HG02759 (cell line): Measurements from ENCODE around the gene ITGA5.
"Not testable (repeated sequence)": the region's sequence is repeated elsewhere in the genome, so short reads cannot be mapped to it uniquely, and the experiment has no call there.

Experiments
- ATAC-seq: cut with Tn5 transposase; IDR thresholded peaks from one replicate; pipeline ENCODE4 v1.9.1; 2021; ENCODE audit warnings: mild to moderate bottlenecking, moderate library complexity; ENCODE audit not compliant: unreplicated experiment

The ITGA5 gene

DNA sequence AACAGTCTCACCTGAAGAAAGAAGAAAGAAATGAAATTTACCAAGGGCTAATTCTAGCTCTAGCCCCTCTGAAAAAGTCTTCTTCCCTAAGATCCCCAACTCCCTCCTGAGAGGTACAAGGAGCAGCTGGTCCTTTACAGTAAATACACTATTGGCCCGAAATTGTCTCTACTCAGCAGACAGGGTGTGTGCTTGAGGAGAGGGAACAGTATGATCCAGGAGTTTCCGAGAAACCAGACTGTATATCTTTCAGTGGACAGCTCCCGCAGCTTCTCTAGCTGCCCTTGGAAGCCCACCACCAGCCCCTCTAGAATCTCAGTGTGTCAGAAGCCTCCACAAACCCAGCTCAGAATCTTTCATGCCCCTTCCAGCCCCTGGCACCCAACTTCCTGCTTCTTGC lies 62.8 kb downstream of the ITGA5 start:
- ATAC-seq: no peak

DNA sequence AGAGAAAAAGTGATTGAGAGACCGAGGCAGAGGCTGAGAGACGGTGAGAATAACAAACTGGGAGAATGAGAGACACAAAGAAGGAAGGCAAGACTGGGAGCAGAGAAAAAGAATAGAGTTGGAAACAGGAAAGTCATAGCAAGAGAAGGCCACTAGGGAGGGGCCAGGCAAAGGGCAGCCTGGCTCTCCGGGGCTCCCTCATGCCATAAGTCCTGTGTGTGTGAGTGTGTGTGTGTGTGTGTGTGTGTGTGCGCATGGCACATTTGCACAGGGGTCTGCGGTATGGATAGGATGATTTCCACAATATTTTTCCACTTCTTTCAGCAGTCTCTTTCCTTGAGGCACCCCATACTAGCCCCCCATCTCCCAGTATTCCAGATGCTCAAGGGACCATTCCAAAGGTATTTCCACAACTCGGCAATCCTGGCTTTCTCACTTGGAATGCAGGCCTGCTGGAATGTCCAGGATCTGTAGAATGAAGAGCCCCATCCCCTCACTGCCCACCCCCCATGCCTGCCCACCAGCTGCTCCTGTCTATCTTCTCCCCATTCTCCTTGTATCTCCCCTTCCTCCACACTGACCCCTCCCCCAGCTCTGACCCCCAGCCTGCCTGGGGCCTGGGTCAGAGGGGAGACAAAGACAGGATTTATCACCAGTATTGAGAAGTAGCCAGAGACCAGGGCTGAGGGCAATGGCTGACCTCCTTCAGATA lies 63.8 kb downstream of the ITGA5 start:
- no peak for ATAC-seq

DNA sequence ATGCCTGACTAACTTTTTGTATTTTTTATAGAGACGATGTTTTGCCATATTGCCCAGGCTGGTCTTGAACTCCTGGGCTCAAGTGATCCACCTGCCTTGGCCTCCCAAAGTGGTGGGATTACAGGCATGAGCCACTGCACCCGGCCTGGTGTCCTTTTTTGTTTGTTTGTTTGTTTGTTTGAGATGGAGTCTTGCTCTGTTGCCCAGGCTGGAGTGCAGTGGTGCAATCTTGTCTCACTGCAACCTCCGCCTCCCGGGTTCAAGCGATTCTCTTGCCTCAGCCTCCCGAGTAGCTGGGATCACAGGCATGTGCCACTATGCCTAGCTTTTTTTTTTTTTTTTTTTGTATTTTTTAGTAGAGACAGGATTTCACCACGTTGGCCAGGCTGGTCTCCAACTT lies 64.8 kb downstream of the ITGA5 start:
- not testable (repeated sequence) for ATAC-seq

DNA sequence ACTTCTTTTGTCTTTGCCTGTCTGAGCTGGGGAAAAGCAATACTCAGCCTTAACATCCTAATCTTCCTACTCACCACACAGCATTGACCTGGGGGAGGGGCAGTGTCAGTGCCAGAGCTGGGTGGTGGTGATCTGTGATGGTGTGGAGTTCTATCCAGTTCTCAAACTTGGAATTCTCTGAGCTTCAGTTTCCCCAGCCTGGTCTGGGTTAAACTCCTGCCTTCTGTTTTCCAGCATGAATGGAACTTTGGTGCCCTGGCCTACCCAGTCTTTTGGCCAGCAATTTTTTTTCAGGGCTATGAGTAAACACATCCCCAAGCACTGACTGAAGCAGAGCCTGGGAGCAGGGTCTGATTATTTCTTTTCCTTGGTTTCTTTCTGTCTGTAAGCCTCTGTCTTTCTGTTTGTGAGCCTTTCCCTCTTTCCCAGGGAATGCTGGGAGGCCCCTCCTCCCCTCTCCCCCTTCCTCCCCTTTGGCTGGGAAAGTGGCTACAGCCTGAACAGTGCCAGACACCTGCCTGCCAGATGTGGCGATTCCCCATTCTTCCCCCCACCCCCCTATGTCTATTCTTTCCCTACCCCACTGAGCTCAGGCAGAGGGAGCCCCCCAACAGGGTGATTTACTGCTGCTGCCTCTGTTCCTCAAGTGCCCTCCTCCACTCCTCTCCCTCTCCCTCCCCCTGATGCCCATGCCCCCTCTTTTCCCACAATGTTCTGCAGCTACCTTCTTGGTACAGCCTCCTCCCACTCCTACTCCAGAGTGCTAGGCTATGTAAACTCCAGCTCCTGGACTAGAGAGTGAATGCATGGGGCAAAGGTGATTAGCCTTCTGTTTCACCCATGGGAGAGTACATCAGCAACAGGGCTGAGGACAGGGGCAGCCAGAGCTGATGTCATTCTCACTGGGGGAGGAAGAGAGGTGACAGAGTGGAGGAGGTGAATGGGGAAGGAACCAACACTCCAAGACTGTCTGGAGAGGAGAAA lies 65.9 kb downstream of the ITGA5 start:
- ATAC-seq: no peak

DNA sequence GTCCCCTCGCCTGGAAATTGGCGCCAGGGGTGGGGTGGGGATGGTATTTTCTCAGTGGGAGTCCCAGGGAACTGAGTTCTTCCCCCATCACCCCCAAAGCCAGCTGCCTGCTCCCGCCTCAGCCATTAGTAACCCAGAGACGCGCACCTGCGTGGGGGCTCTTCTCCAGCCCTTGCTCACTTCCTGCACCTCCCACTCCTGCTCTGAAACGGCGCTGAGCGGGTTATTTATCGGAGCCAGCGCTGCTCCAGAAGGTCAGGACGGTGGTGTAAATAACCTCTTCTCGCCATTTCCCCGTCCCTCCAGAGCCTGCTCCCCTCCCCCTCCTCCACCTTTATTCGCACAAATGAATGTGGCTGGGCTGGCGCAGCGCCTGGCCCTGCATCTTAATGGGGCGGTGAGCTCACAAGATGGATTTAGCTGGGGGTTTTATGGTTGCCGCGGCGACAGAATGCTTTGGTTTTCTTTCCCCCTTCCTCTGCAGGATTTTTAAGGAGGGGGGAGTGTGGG lies 67.0 kb downstream of the ITGA5 start:
- ATAC-seq: no peak

DNA sequence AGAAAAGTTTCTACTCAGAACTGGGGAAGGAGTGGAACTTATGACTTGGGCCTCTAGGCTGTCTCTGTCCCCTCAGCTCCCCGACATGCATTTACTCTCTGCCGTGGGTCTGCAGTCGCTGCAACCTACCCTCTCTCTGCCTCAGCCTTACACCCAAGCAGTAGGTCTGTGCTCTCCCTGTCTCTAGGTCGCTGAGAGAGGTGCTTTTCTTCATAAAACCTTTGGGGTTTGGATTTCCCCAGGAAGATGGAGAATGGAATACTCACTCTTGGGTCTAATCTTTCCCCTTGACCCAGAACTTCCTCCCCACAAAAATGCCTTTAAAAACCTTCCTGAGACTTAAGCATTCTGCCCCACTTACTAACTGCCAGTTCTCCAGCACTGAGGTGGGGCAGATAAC lies 67.7 kb downstream of the ITGA5 start:
- ATAC-seq: no peak

DNA sequence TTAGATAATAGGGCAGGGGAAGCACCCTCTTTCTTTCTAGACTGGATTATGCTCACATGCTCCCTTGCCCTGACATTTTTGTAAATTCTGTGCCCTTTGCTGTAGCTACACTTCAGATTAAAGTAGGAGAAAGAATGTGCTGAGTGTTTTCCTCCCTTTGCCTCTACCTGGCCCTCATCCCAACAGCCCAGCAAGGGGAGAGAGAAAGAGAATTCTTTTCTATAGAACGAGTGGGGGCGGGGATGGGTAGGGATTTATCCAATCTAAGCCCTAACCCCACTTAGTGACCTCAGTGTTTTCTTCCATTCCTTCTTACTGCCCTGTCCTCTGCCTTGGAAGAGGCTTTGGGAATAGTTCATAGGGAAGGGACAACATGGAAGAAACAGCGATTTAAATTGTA lies 68.3 kb downstream of the ITGA5 start:
- ATAC-seq: no peak

DNA sequence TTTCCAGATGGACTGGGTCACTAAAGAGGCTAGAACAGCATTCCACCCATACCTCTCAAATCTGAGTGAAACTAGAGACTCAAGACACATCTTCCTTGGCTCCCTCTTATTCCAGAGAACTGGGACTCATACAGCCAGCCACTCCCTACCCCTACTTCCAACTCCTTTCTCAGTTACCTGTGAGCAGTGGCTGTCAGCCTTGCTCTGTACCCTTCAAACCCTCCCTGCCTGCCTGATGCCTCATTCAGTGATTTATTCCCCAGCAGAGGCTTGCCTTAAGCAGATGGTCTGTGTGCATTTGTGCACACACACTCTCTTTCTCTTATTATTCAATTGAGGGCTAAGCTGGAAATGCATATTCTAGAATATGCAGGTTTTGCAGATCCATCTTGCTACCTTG lies 69.4 kb downstream of the ITGA5 start:
- ATAC-seq: no peak

DNA sequence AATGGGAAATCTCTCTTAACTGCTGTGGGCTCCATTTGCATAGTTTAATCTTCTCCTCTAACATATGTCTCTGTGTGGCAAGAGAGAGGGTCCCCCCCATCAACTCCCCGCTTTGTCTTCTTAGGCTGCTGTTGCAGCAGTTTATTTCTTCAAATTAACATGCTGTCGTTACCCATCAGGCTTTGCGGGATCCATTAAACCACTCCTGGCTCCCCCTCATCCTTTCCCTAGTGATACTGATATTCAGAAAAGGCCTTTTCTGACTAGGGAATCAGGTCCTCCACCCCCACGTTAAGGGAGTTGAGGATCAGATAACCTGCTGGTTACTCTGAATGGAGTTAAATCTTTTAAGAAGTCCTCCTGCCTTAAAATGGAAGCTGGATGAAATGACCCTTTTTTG lies 70.0 kb downstream of the ITGA5 start:
- ATAC-seq: no peak
